NCI-H1092 (cell line): ENCODE measurements around the gene ACTRT2.

Experiments used
- DNase-seq: peaks from one replicate; lab custom pipeline; 2025; lab: John Stamatoyannopoulos, UW

ACTRT2 gene

DNA sequence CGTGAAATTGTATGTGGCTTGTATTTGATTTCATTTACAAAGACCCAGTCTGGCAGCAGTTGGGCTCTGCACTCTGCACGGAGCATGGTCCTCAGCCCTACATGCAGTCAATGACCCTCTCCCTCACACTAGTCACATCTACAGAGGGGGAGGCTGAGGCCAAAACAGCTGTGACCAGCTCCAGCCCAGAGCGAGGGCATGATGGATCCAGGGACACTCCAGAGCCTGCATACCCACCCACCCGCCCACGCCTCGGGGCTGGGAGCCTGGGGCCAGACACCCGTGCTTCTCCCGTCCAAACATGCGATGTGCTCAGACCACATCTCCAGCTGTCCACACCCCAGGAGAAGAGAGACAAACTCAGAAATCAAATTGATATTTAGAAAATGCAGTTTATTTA, 33.8 kb downstream of the ACTRT2 start:
- no peak for DNase-seq

DNA sequence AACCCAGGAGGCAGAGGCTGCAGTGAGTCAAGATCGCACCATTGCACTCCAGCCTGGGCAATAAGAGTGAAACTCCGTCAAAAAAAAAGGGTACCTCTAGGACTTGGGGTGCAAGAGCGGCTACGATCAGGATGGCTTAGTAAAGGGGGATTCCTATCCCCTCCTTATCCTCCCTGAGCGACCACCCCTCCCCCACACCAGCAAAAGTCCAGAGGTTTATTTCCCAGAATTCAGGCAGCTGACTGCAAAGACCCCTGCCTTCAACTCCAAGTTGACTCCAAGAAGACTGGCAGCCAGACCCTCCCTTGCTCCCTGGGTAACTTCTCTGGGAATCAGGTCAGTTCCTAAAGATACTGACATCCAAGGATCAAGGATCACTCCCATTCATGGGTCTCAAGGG, 35.4 kb downstream of the ACTRT2 start:
- DNase-seq: no peak

DNA sequence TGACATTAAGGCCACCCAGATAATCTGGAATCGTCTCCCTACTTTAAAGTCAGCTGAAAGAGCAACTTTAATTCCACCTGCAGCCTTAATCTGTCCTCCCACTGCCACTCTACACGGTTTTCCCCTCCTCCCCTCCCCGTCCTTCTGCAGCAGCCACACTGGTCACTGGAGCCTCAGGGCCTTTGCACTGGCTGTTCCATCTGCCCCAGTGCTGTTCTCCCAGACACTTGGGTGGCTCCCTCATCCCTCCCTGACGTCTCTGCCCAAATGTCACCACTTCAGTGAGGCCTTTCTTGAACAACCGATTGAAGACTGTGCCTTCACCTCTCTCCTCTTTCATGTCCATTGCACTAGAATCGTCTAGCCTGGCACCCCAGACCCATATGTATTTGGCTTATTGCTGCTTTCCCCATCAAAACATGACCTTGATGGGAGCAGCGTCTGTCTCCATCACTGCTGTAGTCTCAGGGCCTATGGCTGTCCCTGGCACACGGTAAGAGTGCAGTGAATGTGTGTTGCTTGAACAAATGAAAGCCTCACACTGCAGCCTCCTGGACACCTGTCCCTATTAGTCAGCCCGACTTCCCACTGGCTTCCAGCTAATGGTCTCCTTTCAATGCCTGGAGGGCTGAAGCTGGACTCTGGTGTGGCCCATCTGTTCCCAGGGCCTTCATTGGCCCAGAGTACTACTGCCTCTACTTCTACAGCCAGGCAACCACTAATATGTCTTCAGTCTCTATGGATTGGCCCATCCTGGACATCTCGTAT, 37.2 kb downstream of the ACTRT2 start:
- DNase-seq: no peak

DNA sequence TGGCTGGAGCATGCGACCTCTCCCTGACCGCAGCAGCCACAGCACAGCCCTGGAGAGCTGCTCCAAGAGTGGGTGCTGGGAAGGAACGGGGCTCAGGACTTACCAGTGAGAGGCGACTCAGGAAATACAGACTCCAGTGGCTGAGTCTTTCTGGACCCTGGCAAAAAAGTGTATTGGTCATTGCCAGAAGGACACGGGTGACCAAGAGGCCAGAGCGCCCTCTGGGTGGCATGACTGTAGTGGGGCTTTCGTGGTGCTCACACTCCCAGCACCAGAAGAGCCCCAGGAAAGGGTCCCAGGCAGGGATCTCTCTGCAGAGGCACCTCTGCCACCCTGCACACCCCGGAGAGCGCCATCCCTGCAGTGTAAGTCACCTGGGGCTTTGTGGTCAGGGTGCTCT, 38.9 kb downstream of the ACTRT2 start:
- no peak for DNase-seq

DNA sequence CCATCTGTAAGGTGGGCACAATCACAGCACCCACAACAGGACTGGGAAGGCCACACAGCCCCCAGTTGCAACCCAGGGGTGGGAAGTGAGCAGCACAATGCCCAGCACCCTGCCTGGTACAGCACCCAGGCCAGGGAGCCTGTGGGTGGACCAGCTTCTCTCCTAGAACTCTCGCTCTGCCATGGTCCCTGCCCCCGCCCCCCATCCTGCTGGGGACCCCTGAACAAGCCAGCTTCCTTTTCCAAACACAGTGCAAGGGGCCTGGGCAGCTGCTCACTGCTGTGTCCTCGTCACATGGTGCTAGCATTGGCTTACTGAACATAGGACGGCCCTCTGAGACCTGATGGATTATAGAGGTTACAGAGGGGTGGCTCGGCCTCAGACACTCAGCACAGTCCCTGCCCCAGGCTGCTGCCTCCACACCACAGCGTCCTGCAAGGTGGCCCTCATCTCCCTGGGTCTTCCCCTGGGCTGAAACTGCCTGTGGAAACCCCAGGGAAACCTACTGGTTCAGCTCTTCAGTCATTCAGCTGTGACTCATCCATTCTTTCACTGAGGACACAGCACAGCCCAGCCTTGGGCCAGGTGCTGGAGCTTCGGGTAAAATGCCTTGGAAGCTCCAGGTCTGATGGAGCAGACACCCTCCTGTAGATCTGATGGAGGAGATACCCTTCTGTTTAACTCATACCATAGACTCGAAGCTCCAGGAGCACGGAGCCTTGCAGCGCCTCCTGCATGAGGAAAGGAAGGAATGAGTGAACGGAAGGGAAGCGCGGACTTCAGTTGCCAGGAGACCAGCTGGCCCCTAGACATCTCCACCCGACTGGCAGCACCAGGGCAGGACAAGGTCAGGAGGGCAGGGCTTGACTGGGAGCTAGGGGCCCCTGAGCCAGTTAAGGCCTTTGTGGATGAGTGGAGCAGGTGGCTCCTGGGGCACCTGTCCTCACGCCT, 39.6 kb downstream of the ACTRT2 start:
- no peak for DNase-seq

DNA sequence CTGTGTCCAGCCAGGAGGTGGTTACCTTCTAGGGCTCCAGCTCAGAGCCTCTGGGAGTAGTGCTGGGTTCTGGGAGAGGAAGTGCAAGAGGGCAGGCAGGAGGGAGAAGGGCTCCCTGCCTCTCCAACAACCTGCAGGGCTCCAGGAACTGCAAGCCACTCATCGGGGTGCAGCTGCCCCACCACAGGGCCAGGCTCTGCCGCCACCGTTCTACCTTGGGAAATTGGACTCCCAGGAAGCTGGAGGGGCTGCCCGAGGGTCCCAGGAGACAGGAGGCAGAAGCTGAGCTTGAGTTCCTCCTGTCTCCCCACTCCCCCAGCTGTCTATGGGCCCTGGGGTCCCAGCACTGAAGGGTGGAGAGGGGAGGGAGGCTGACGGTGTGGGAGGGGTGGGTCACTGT, 40.3 kb downstream of the ACTRT2 start:
- no peak for DNase-seq

DNA sequence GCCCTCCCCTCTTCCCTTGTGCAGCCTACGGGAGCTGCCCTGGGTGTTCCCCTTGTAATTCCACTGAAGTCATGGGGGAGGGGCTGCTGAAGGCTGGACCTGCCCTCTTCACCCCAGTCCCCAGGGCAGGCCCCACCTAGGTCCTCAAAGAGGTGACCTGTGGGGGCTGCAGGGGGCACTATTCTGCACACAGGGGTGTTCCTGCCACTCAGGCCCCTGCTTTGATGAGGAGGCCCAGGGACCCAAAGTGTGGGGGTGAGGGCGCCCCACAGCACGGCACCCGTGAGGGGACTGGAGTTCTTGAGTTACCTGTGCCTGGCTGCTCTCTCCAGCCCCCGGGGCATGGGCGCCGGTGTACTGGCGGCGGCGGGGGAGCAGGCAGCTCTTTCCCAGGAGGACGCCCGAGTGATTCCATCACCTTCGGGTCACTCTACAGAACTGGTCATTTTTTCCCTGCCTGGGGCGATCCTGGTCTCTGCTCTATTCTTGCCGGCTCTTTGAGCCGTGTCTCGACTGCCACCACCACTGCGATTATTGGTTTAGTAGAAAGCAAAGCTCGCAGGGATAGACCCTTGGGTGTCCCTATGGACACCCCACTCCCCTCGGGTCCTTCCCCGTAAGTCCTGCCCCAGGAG, 40.8 kb downstream of the ACTRT2 start:
- DNase-seq: no peak

DNA sequence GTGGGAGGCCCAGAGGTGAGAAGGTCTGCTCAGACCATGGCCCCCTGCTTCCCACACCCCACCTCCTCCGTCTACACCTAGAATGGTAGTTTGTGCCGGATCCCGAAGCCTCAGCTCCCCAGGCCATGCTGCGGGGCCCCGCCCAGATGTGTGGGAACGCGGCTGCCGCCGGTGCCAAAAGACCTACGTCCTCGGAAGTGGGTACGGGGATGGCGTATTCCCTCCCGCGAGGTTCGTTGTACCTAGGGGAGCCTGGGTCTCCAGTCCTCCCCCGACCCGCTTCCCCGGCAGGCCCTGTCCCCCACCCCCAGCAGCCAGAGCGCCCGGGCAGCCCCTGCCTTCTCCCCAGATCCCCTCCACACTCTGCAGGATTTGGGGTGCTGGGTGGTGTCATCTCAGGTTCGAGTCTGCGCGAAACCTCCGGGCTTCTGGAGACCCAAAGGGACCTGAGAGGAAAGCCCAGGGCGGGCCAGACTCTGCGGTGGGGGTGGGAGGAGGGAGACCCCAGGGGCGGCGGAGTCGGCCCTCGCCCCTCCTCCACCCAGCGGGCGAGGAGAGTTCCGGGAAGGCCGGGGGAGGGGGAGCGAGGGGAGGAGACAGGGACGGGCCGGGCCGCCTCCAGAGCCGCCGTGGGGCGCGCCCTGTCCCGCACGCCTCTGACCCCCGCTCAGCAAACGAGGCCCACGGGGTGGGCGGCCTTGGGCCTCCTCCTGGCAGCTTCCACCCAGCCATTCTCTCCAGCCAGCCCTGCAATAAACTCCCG, 41.5 kb downstream of the ACTRT2 start:
- DNase-seq: no peak

DNA sequence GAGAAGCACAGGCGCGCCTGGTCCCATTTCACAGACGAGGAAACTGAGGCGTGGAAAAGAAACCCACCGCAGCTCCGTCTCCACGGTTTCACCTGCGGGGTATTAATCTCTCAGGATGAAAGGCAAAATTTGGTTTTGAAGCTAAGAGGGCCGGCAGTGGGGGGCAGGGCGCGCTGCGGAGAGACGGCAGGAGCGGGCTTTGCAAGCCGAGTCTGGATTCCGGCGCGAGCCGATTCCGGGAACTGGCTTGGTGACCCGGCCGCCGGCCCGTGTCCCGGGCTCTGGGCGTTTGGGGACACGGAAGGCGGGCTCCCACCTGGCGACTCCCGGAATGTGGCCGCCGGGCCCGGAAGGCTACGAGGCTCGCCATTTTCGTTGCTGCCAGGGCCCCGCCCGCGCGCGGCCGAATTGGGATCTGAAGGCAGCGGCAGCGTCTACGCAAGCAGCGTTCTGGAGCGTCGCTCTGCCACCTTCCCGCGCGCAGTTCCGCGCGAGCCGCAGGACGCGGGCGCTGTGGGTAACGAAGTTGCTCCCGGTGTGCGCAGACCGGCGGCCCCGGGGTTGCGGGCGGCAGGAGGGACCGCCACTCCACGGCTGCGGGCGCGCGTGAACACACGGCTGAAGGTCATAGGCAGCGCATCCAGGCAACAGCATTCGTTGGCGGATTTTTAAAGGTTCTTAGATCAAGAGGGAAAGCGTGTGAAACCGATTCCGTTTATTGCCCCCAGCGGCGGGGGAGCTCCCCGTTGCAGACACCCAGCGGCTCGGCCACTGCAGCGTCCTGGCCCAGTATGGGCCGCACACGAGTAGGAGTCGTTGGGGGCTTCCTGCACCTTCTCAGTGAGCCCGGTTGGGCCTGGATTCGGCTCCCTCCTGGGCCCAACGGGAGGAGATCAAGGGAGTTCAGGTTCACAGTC, 42.4 kb downstream of the ACTRT2 start:
- no peak for DNase-seq

DNA sequence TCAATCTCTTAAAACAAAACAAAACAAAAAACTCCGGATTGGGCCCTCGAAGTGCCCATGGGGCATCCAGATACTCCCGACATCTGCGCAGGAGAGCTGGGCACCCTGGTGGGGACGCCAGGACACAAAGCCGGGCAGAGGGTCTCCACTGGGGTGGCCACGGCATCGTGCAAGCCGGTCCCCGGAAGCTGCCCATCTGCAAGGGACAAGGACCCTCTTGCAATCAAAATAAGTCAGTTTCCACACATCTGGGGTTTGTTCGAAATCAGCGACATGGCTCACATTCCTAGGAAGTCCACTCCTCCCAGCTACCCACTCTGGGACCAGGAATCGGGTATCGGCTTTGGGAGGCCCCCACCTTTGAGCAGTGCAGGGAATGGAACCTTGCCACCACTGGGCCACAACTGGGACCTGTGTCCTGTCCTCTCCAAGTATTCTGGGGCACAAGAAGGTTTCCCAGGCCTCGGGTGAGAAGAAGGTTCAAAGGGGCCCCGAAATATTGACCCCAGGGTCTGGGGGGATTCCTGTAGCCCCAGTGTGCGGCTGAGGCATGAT, 43.1 kb downstream of the ACTRT2 start:
- no peak for DNase-seq

DNA sequence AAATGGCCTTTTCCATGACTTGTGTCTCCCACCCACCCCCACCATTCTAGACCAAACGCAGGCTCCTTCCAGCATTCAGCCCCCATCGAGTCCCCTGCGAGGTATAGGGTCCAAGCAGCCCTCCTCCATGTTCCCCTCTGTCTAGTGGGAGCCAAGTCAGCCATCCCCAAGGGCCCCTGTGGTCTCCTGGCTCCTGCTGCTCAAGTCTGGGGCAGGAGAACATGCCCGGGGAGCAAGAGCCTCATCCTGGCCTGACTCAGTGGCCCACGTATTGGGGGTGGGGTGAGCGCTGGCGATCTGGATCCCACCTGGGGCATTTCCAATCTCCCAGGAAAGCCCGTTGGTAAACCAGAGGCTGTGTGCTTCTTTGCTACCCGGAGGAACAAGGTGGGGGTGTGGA, 43.6 kb downstream of the ACTRT2 start:
- no peak for DNase-seq

DNA sequence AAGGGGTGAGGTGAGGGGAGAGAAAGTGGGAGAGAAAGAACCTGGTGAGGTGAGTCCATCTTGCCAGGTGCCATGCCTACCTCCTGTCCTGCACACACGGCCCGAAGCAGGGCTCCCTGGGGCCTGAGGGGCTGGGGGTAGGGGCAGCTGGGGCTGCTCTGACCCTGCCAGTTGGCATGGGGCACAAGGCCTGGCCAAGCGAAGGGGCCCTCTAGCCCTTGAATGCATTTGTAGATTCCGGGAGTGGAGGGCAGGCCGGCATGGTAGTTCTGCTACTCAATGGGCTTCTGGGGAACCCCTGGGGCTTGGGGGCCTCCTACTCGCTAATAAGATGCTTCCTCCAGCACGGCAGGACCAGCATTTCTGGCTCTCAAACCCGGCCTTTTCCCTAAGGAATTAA, 44.1 kb downstream of the ACTRT2 start:
- DNase-seq: no peak

DNA sequence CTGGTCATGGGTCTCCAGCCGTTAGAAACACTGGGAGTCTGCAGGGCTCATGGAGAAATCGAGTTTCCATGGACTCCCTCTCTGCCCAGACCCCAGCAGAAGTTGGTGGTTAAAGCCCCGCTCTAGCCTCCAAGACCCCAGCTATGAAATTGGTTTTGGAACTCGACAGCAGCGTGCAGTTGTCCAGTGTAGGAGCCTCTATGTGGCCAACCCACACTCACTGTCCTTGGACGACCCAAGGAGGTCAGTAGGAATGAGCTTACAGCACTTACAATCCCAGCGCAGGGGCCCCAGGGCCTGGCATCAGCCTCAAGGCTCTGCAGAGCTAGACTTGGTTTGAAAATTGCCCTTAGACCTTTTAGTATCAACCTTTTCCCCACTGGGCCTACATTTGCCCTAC, 44.5 kb downstream of the ACTRT2 start:
- no peak for DNase-seq

DNA sequence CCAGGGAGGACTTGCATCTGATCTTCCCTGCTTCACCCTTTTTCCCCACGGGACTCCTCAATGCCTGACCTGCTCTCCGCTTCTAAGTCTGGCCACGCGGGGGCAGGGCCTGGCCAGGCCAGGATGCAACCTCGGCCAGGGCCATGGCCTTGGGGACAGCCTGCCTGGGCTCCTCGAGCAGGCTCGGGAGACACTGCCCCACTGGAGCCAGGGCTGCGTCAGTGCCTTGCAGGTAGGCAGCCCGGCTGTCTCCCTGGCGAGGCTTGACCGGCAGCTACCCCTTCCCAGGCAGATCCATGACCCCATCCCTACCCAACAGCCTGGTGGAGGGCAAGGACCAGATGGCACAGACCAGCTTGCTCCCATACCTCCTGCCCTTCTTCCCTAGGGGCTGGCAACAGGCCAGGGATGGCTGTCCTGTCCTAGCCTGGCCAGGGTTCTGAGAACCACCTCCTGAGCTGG, 45.0 kb downstream of the ACTRT2 start:
- no peak for DNase-seq

DNA sequence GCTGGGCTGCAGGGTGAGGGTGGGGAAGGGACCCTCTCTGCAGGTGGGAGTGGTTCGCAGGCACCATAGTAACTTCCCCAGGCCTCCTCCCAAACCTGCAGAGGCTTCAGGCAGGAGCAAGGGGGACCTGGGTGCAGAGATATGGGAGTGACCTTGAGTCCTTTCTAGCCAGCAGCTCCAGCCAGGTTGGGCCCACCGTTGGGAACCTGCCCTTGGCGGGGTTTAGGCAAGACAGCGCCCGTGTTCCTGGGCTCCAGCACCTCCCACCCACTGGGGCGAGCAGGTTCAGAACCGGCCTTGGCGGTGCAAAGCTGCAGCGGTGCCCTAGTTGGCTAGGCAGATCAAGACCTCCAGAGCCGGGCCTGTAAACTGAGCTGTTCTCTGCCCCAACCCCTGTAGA, 45.6 kb downstream of the ACTRT2 start:
- no peak for DNase-seq

DNA sequence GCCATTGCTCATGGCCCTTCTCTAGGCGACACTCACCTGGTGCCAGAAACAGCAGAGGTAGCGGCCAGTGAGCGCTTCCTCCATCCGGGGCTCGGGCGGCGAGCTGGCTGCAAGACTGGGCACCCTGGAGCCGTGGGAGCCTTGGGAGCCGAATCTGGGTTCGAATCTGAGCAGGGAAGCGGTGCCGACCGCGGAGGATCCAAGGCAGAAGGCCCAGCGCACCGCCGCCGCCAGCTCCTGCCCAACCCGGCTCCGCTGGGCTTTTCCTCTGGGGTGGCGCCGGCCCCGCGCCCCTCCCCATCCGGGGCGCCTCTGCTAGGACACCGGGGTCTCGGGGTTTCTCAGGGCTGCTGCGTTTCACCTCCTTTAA, 46.0 kb downstream of the ACTRT2 start:
- DNase-seq: no peak

DNA sequence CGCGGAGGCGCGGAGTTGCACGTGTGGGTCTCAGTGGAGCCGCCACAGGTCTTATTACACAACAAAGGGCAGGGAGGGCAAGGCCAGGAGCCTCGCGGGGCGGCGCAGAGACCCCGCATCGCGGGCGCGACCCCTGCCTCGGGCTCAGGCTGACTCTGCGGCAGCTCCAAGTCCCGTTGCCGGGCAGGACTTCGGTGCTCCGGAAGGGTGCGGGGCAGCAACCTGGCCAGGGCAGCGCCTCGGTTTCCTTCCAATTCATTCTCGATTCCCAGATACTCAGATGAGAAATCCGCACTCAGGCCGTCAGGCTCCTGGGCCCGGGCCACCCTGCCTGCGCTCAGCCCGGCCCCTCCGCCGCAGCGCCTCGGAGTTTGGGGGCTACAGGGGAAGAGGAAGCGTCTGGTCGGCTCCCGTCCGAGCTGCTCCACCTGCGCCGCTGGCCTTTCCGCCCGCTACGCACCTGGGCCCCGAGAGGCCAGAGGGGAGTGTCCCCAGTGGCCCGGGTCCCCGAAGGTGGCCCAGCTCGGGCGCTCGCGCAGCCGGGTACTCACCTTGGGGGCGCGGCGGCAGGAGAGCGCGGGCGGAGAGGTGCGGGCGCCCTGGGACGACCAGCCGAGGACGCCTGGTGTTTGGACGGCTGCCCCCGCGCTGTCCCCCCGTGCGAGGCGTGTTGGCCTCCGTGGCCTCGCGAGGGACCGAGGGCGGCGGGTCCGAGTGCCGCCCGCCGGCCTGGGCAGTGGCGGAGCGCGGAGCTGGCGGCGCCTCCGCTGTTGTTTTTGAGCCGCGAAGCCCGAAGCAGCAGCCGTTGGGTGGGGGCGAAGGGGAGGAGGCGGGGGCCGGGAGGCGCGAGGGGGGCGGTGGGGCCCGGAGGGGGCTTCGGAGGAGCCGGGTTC, 46.6 kb downstream of the ACTRT2 start:
- no peak for DNase-seq

DNA sequence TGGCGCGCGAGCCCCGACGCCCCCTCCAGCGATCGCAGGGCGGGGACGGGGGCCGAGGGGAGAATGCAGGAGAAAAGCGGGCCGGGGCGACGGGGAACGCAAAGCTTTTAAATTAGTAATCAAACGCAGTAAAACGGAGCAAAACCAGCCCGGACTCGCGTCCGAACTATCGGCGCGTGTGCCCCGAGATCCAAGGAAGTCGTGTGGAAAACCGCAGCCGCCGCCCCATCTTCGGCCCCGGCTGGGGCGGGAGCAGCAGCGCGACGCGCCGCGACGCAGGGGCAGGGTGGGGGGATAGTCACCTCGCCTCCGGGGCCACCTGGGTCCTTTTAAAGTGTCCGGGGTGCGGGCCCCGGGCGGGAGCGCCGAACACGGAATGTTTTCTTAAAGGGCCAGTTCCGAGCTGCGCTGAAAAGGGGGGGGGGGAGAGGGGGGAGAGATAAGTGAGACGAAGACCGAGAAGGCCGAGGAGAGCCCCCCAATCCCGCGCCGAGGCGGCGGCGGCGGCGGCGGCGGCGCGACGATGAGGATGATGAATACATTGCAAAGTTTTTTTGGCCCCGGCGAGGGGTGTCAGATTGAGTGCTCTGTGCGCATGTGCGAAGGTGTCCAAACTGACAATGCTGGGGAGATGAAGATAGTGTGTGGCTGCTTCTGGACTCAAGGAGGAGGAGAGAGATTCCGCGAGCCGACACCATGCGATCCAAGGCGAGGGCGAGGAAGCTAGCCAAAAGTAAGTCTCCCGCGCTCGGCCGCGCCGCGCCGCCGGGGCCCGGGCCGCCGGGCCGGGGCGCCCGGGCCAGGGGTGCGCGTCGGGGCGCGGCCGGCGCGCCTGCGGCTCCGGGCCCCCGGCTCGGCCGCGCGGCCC, 47.5 kb downstream of the ACTRT2 start, which contains the start of gene PRDM16:
Gene PRDM16 (plus strand): TSS at position 640 of the 868 bp plus-strand sequence. CDS start 57 bp downstream, at position 697.
- DNase-seq: no peak
